Small intestine (tissue), 7 donors: ENCODE data around the gene CLMP. TPM values are rescaled to one million over a fixed set of nuclear protein-coding genes. Genes with fewer than 3 reads are reported as not detected.
"Not testable (repeated sequence)": the region's sequence is repeated elsewhere in the genome, so short reads cannot be mapped to it uniquely, and the experiment has no call there.

Source experiments
- DNase-seq, 2 donors: peaks; one replicate each; pipeline versions ENCODE4 v3.0.0 to v3.0.0-alpha.2; 2013
- FAIRE-seq: peaks from 2 replicates; lab custom pipeline; 2012; peaks lifted over from hg19 to GRCh38; lab: Jason Lieb, UNC
- H3K27ac ChIP-seq, 3 donors: one replicate each; pipeline ENCODE4 v1.5.1; 2013; ENCODE audit warnings: low read length in 2 of 3, mild to moderate bottlenecking in 2 of 3, control low read depth in 1 of 3, inconsistent platforms in 1 of 3, low read depth in 1 of 3, moderate library complexity in 1 of 3
- H3K27me3 ChIP-seq, 3 donors: one replicate each; pipeline ENCODE4 v1.6.1; 2013; ENCODE audit warnings: low read length in 3 of 3, inconsistent platforms in 1 of 3; ENCODE audit not compliant: control insufficient read depth in 3 of 3, insufficient read depth in 3 of 3
- H3K36me3 ChIP-seq, 3 donors: one replicate each; pipeline ENCODE4 v1.6.1; 2013; ENCODE audit warnings: low read length in 3 of 3, inconsistent platforms in 1 of 3, low read depth in 1 of 3, mild to moderate bottlenecking in 1 of 3, moderate library complexity in 1 of 3; ENCODE audit not compliant: control insufficient read depth in 3 of 3, insufficient read depth in 2 of 3
- H3K4me1 ChIP-seq, 3 donors: one replicate each; pipeline ENCODE4 v1.6.1; 2013; ENCODE audit warnings: low read length in 2 of 3, inconsistent platforms in 1 of 3, low read depth in 1 of 3, mild to moderate bottlenecking in 1 of 3, moderate library complexity in 1 of 3; ENCODE audit not compliant: control insufficient read depth in 3 of 3, insufficient read depth in 2 of 3
- H3K4me3 ChIP-seq, 3 donors: one replicate each; pipeline ENCODE4 v1.5.1; 2013; ENCODE audit warnings: low read length in 3 of 3, control low read depth in 1 of 3, inconsistent platforms in 1 of 3, low read depth in 1 of 3, mild to moderate bottlenecking in 1 of 3, moderate library complexity in 1 of 3
- H3K9me3 ChIP-seq, 2 donors: one replicate each; pipeline ENCODE4 v1.6.1; 2013; ENCODE audit warnings: low read depth in 1 of 2, low read length in 1 of 2; ENCODE audit not compliant: control insufficient read depth in 2 of 2, insufficient read depth in 1 of 2
- WGBS, 3 donors: extraction: QIAGEN DNeasy Blood & Tissue Kit; methylation state at CpG; one replicate each; pipeline ENCODE4 v1.1.7; 2013; 5-methylcytosine and 5-hydroxymethylcytosine counted together
- polyA plus RNA-seq, 4 donors: library from polyadenylated mRNA; stranded (reverse) in 3 of 4; unstranded in 1 of 4; fragments of 200-250 nt in 3 of 4; fragments of 120-200 nt in 1 of 4; gene quantifications; one replicate each; pipeline versions ENCODE4 v1.2.1 to v1.2.3, GENCODE V29; 2013
- donor health status: healthy with polysubstance abuse.
- donor health status: control.
- donor health status: control.
- donor health status: Bipolar disorder and iron deficiency.
- donor health status: healthy.

The CLMP gene
- polyA plus RNA-seq, 4 donors, result 0.22 to 12.2 (median 5.9) TPM

GRCh38 chr11:123214396-123214795 is 19.3 kb upstream of the CLMP start:
- 65 to 75% (median 71%) methylated on average over 4 of the region's 4 CpGs for WGBS, 3 donors

GRCh38 chr11:123213307-123213771 is 18.3 kb upstream of the CLMP start:
- Histone ChIP-seq H3K27ac (peak overlapping the region in 1 of 3 donors; percentile 60), H3K27me3 (peaks cover 0 to 2% (median 0%) of the 10 kb centered on the region in 3 donors), H3K4me1 (peaks cover 0 to 18% (median 0%) of the 10 kb centered on the region in 3 donors), H3K4me3 (peak overlapping the region in 2 of 3 donors; percentile 13 to 21), H3K9me3 (no peaks in the 10 kb centered on the region), H3K36me3 (no peaks in the 10 kb centered on the region)
- WGBS, 3 donors, result 19 to 56% (median 28%) methylated on average over 11 of the region's 11 CpGs
- FAIRE-seq, result peak; percentile 53
- DNase-seq, result peak; percentile 83 to 93

More at GRCh38 chr11:123214396-123214795, 19.3 kb upstream of the CLMP start:
- FAIRE-seq (no peak), DNase-seq (no peak)
- Histone ChIP-seq H3K9me3 (no peaks in the 10 kb centered on the region), H3K4me1 (peaks cover 0 to 29% (median 4%) of the 10 kb centered on the region in 3 donors), H3K27ac (no peak overlapping the region), H3K36me3 (peaks cover 0 to 3% (median 0%) of the 10 kb centered on the region in 3 donors), H3K4me3 (no peak overlapping the region), H3K27me3 (peaks cover 0 to 2% (median 0%) of the 10 kb centered on the region in 3 donors)

GRCh38 chr11:123212406-123212805 is 17.4 kb upstream of the CLMP start:
- no peaks in the 10 kb centered on the region for H3K9me3 ChIP-seq
- peaks cover 0 to 13% (median 0%) of the 10 kb centered on the region in 3 donors for H3K4me1 ChIP-seq
- H3K4me3 ChIP-seq, result no peak overlapping the region
- H3K27ac ChIP-seq, result peak overlapping the region in 1 of 3 donors; percentile 60
- H3K36me3 ChIP-seq, result no peaks in the 10 kb centered on the region
- peaks cover 0 to 2% (median 0%) of the 10 kb centered on the region in 3 donors for H3K27me3 ChIP-seq
- no peak for FAIRE-seq
- whole genome bisulfite sequencing, 3 donors, result 68 to 86% (median 74%) methylated on average over 1 of the region's 1 CpG
- no peak for DNase-seq

GRCh38 chr11:123211981-123212380 is 16.9 kb upstream of the CLMP start:
- peaks cover 0 to 2% (median 0%) of the 10 kb centered on the region in 3 donors for H3K27me3 ChIP-seq
- FAIRE-seq (no peak), DNase-seq (no peak)
- H3K9me3 ChIP-seq, result no peaks in the 10 kb centered on the region
- no peaks in the 10 kb centered on the region for H3K36me3 ChIP-seq
- no peak overlapping the region for H3K4me3 ChIP-seq
- H3K27ac ChIP-seq, result no peak overlapping the region
- H3K4me1 ChIP-seq, result peaks cover 0 to 13% (median 0%) of the 10 kb centered on the region in 3 donors
- WGBS, 3 donors, result 73 to 80% (median 75%) methylated on average over 8 of the region's 8 CpGs

- DNase-seq (no peak), FAIRE-seq (no peak)
- Histone ChIP-seq H3K4me3 (no peak overlapping the region), H3K36me3 (no peaks in the 10 kb centered on the region), H3K27me3 (peaks cover 0 to 2% (median 0%) of the 10 kb centered on the region in 3 donors), H3K27ac (no peak overlapping the region), H3K9me3 (no peaks in the 10 kb centered on the region), H3K4me1 (peaks cover 0 to 13% (median 0%) of the 10 kb centered on the region in 3 donors)
- 59 to 93% (median 71%) methylated on average over 11 of the region's 11 CpGs for WGBS, 3 donors
Measured at GRCh38 chr11:123211149-123211852, 16.3 kb upstream of the CLMP start.

GRCh38 chr11:123209591-123209990 is 14.5 kb upstream of the CLMP start:
- DNase-seq (no peak), FAIRE-seq (no peak)
- Histone ChIP-seq H3K9me3 (no peaks in the 10 kb centered on the region), H3K4me3 (no peak overlapping the region), H3K27me3 (peaks cover 0 to 2% (median 0%) of the 10 kb centered on the region in 3 donors), H3K4me1 (peaks cover 0 to 13% (median 0%) of the 10 kb centered on the region in 3 donors), H3K27ac (no peak overlapping the region), H3K36me3 (no peaks in the 10 kb centered on the region)
- WGBS, 3 donors, result 76 to 89% (median 83%) methylated on average over 4 of the region's 4 CpGs

GRCh38 chr11:123206791-123207434 is 11.9 kb upstream of the CLMP start:
- H3K27me3 ChIP-seq, result peaks cover 0 to under 1% (median 0%) of the 10 kb centered on the region in 3 donors
- DNase-seq (no peak), FAIRE-seq (no peak)
- H3K36me3 ChIP-seq, result no peaks in the 10 kb centered on the region
- H3K9me3 ChIP-seq, result no peaks in the 10 kb centered on the region
- no peak overlapping the region for H3K4me3 ChIP-seq
- WGBS, 3 donors, result 64 to 90% (median 77%) methylated on average over 10 of the region's 10 CpGs
- peaks cover 0 to 8% (median 0%) of the 10 kb centered on the region in 3 donors for H3K4me1 ChIP-seq
- H3K27ac ChIP-seq, result peak overlapping the region in 1 of 3 donors; percentile 5

- not testable (repeated sequence) for H3K27ac ChIP-seq, H3K4me3 ChIP-seq, FAIRE-seq, H3K27me3 ChIP-seq, H3K9me3 ChIP-seq, H3K4me1 ChIP-seq, H3K36me3 ChIP-seq, DNase-seq
- 87 to 91% (median 88%) methylated on average over 7 of the region's 7 CpGs for WGBS, 3 donors
Measured at GRCh38 chr11:123206055-123206454, 11.0 kb upstream of the CLMP start.
